Measurements from ENCODE around the gene SDF2L1. TPM values are rescaled to one million over a fixed set of nuclear protein-coding genes. Genes with fewer than 3 reads are reported as not detected.

The SDF2L1 gene
- total and polyA plus RNA-seq, 2 donors (not counting 3 experiments of a cell fraction or from before 2014, with no cell fraction given) = 66.7 to 79.5 TPM

- H3K4me2 ChIP-seq (ENCODE audit: insufficient read depth, low read length) = no peak overlapping the region
- TF ChIP-seq JUN (IDR thresholded peaks at IDR 0.05; ENCODE audit: borderline replicate concordance, insufficient read depth, insufficient read length, low read depth) (no peak), GATA2 (IDR thresholded peaks at IDR 0.05; ENCODE audit: insufficient read depth, insufficient read length, low read depth, low read length) (no peak), MYC (IDR thresholded peaks at IDR 0.05; ENCODE audit: low read depth, low read length) (no peak), POLR2AphosphoS5 (IDR thresholded peaks at IDR 0.05; ENCODE audit: insufficient read depth, low read depth, low read length) (no peak), POLR2A (IDR thresholded peaks at IDR 0.05; ENCODE audit: low read depth, low read length) (no peak), EZH2 (IDR thresholded peaks at IDR 0.05; ENCODE audit: borderline replicate concordance, low read depth, low read length, severe bottlenecking) (no peak), FOS (IDR thresholded peaks at IDR 0.05; ENCODE audit: borderline replicate concordance, insufficient read depth, low read length) (no peak)
- TF ChIP-seq, protein P1, sequence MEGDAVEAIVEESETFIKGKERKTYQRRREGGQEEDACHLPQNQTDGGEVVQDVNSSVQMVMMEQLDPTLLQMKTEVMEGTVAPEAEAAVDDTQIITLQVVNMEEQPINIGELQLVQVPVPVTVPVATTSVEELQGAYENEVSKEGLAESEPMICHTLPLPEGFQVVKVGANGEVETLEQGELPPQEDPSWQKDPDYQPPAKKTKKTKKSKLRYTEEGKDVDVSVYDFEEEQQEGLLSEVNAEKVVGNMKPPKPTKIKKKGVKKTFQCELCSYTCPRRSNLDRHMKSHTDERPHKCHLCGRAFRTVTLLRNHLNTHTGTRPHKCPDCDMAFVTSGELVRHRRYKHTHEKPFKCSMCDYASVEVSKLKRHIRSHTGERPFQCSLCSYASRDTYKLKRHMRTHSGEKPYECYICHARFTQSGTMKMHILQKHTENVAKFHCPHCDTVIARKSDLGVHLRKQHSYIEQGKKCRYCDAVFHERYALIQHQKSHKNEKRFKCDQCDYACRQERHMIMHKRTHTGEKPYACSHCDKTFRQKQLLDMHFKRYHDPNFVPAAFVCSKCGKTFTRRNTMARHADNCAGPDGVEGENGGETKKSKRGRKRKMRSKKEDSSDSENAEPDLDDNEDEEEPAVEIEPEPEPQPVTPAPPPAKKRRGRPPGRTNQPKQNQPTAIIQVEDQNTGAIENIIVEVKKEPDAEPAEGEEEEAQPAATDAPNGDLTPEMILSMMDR (IDR thresholded peaks at IDR 0.05; ENCODE audit: extremely low read depth in 1 of 2, insufficient read depth in 1 of 2, low read depth in 1 of 2, low read length in 2 of 2) = no peak
- TF ChIP-seq, protein P2, sequence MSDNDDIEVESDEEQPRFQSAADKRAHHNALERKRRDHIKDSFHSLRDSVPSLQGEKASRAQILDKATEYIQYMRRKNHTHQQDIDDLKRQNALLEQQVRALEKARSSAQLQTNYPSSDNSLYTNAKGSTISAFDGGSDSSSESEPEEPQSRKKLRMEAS (IDR thresholded peaks at IDR 0.05; ENCODE audit: insufficient read depth, insufficient read length) = no peak
- CTCF ChIA-PET = interaction anchor here (1.3 kb wide), 2 partner anchors 34 to 44 kb away, joined by 3 to 4 read pairs; no protein-coding TSS in a partner anchor
- H3K4me1 ChIP-seq (ENCODE audit: control insufficient read depth, extremely low read depth, insufficient read depth, low read length) = peaks cover 4% of the 10 kb centered on the region
- BruUV-seq (replicated peaks) = no TSS peak
- no peaks in the 10 kb centered on the region for H3K9me1 ChIP-seq (replicated peaks; ENCODE audit: control insufficient read depth, extremely low read depth, insufficient read depth, low read length)
- dilution Hi-C loops (cut with MboI; ENCODE audit: extremely low pct_ligation_motif_present, low sequenced_read_pairs) = no loop called here
- peaks cover 7% of the 10 kb centered on the region for H4K20me1 ChIP-seq (replicated peaks; ENCODE audit: control insufficient read depth, extremely low read depth, insufficient read depth, low read length)
- H3K9ac ChIP-seq (replicated peaks; ENCODE audit: extremely low read depth, insufficient read depth, low read length) = no peak overlapping the region
- peaks cover 88% of the 10 kb centered on the region for H3K79me2 ChIP-seq (ENCODE audit: control insufficient read depth, insufficient read depth, low read length)
- H3K36me3 ChIP-seq (ENCODE audit: control insufficient read depth in 2 of 2, extremely low read depth in 1 of 2, insufficient read depth in 2 of 2, low read length in 2 of 2) = peaks cover 0 to 2% of the 10 kb centered on the region in 2 experiments
- no peaks in the 10 kb centered on the region for H3K27me3 ChIP-seq (ENCODE audit: control insufficient read depth in 2 of 2, insufficient read depth in 2 of 2, low read length in 2 of 2)
- DNase-seq (ENCODE audit: low read depth, low spot score) = no peak
- H3K9me3 ChIP-seq (replicated peaks; ENCODE audit: control insufficient read depth, insufficient read depth, low read length) = no peaks in the 10 kb centered on the region
- no peak overlapping the region for H3K27ac ChIP-seq (ENCODE audit: insufficient read depth, low read depth, low read length)
- intact Hi-C loops (cut with micrococcal nuclease) = no loop called here
- POLR2A ChIA-PET = no interaction called here
- FAIRE-seq = no peak
- no peak overlapping the region for H2AFZ ChIP-seq (ENCODE audit: low read depth, low read length)
- H3K4me3 ChIP-seq (replicated peaks in 1 of 3; ENCODE audit: insufficient read depth in 1 of 3, low read depth in 1 of 3, low read length in 3 of 3) = no peak overlapping the region
These were observed 39.5 kb upstream of the SDF2L1 start for GRCh38 chr22:21602579-21602978.
